DND-41 (cell line): ENCODE data around the gene GRIK4.

ENCODE experiments used
- ATAC-seq: fragments of 200-7000 bp; cut with Tn5 transposase; 3 replicates; pipeline ENCODE4 v1.9.1; 2021; ENCODE audit warnings: low read depth; ENCODE audit not compliant: insufficient read depth
- DNase-seq: peaks from one replicate; pipeline ENCODE4 v3.0.0-alpha.2; 2020
- H2AFZ ChIP-seq: 2 replicates; pipeline ENCODE4 v1.6.0; 2012; ENCODE audit warnings: low read depth, low read length
- H3K27ac ChIP-seq: 2 replicates; pipeline ENCODE4 v1.5.1; 2012; ENCODE audit warnings: low read length, inconsistent platforms
- H3K27me3 ChIP-seq: fragments of 200-600 bp; sonication (generic); 2 replicates; pipeline ENCODE4 v1.6.0; 2012; ENCODE audit warnings: low read length, mild to moderate bottlenecking, inconsistent platforms; ENCODE audit not compliant: insufficient read depth, poor library complexity
- H3K36me3 ChIP-seq: 2 replicates; pipeline ENCODE4 v1.5.1; 2012; ENCODE audit warnings: low read length, inconsistent platforms; ENCODE audit not compliant: insufficient read depth
- H3K4me1 ChIP-seq: 2 replicates; pipeline ENCODE4 v1.5.1; 2012; ENCODE audit warnings: mild to moderate bottlenecking, low read length; ENCODE audit not compliant: insufficient read depth
- H3K4me2 ChIP-seq: 2 replicates; pipeline ENCODE4 v1.6.0; 2012; ENCODE audit warnings: mild to moderate bottlenecking, moderate library complexity, low read length, inconsistent platforms; ENCODE audit not compliant: insufficient read depth
- H3K4me3 ChIP-seq, 2 experiments: fragments of 200-600 bp in 1 of 2; shearing (Covaris generic) in 1 of 2; 2 replicates each; pipeline ENCODE4 v1.5.1; 2012 to 2016; ENCODE audit warnings: inconsistent platforms in 2 of 2, low read length in 2 of 2, mild to moderate bottlenecking in 2 of 2, low read depth in 1 of 2, moderate library complexity in 1 of 2
- H3K79me2 ChIP-seq: 2 replicates; pipeline ENCODE4 v1.6.0; 2012; ENCODE audit warnings: low read length, inconsistent platforms; ENCODE audit not compliant: insufficient read depth
- H3K9ac ChIP-seq: 2 replicates; pipeline ENCODE4 v1.6.0; 2012; ENCODE audit warnings: low read depth, mild to moderate bottlenecking, inconsistent platforms, low read length, moderate library complexity
- H3K9me3 ChIP-seq: 2 replicates; pipeline ENCODE4 v1.5.1; 2012; ENCODE audit warnings: low read length, moderate library complexity, mild to moderate bottlenecking, inconsistent platforms; ENCODE audit not compliant: insufficient read depth, severe bottlenecking
- H4K20me1 ChIP-seq: 2 replicates; pipeline ENCODE4 v1.6.0; 2012; ENCODE audit warnings: low read length; ENCODE audit not compliant: insufficient read depth
- CTCF ChIP-seq: IDR thresholded peaks from 2 replicates; pipeline ENCODE4 v1.5.1; 2012; ENCODE audit warnings: borderline replicate concordance, low read length, moderate library complexity, mild to moderate bottlenecking; ENCODE audit not compliant: poor library complexity, severe bottlenecking; ENCODE audit errors: extremely low read depth
- EZH2 ChIP-seq: IDR thresholded peaks from 3 replicates; pipeline ENCODE4 v1.6.1; 2012; ENCODE audit warnings: borderline replicate concordance, low read depth, mild to moderate bottlenecking, moderate library complexity, low read length, inconsistent platforms; ENCODE audit not compliant: severe bottlenecking

Gene GRIK4

GRCh38 chr11:120798854-120799253 is 287.3 kb downstream of the GRIK4 start:
- no peak for ATAC-seq
- no peaks in the 10 kb centered on the region for H3K4me1 ChIP-seq
- no peaks in the 10 kb centered on the region for H3K79me2 ChIP-seq
- peaks cover 28% of the 10 kb centered on the region for H3K27me3 ChIP-seq
- H4K20me1 ChIP-seq = peaks cover 11% of the 10 kb centered on the region
- H3K4me2 ChIP-seq = no peak overlapping the region
- no peak for DNase-seq
- no peaks in the 10 kb centered on the region for H3K36me3 ChIP-seq
- H3K27ac ChIP-seq = no peak overlapping the region
- H3K9me3 ChIP-seq = no peaks in the 10 kb centered on the region
- no peak overlapping the region for H3K4me3 ChIP-seq
- TF ChIP-seq EZH2 = no peak
- TF ChIP-seq CTCF = no peak
- H3K9ac ChIP-seq = no peak overlapping the region
- no peak overlapping the region for H2AFZ ChIP-seq

DNA sequence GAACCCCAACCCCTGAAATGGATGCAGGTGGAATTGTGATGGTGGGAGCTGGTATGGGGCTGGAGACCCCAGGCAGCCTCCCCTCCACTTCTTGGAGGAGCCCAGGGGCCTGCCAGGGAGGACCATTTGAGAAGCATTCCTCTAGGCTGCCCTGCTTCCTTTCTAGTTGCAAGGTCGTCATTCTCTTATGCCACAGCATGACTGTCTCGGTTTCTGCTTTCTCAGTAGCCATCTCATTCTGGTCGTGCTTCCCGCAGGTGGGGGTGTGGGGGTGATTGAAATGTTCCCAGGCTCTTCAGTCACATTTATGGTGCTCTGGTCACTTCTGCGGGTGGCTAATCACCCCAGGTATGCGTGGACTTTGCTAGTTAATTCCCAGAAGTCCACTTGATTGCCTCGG is 288.7 kb downstream of the GRIK4 start:
- no peak overlapping the region for H3K4me2 ChIP-seq
- H3K36me3 ChIP-seq = no peaks in the 10 kb centered on the region
- H3K9me3 ChIP-seq = no peaks in the 10 kb centered on the region
- H3K9ac ChIP-seq = no peak overlapping the region
- peaks cover 7% of the 10 kb centered on the region for H4K20me1 ChIP-seq
- ATAC-seq (no peak), DNase-seq (no peak)
- H3K4me1 ChIP-seq = no peaks in the 10 kb centered on the region
- H3K27ac ChIP-seq = no peak overlapping the region
- no peak overlapping the region for H2AFZ ChIP-seq
- peaks cover 25% of the 10 kb centered on the region for H3K27me3 ChIP-seq
- H3K4me3 ChIP-seq = no peak overlapping the region
- TF ChIP-seq EZH2 (no peak), CTCF (no peak)
- H3K79me2 ChIP-seq = no peaks in the 10 kb centered on the region

GRCh38 chr11:120801801-120802689 is 290.5 kb downstream of the GRIK4 start:
- Histone ChIP-seq H4K20me1 (peaks cover 7% of the 10 kb centered on the region), H3K79me2 (no peaks in the 10 kb centered on the region), H3K9ac (no peak overlapping the region), H3K27ac (no peak overlapping the region), H3K4me3 (no peak overlapping the region), H3K4me1 (no peaks in the 10 kb centered on the region), H2AFZ (no peak overlapping the region), H3K9me3 (no peaks in the 10 kb centered on the region), H3K27me3 (peaks cover 28% of the 10 kb centered on the region), H3K36me3 (no peaks in the 10 kb centered on the region), H3K4me2 (no peak overlapping the region)
- DNase-seq (peak; percentile 51), ATAC-seq (peak; percentile 67; the same call in 2 of the 3 replicates)
- TF ChIP-seq CTCF (peak; percentile 93), EZH2 (no peak)
